NCI-H2029 (cell line): ENCODE measurements around the gene CRYGD.
A peak's percentile ranks its signal among the peaks of the same experiment; 100 is the strongest.

Source experiments
- DNase-seq: peaks from one replicate; lab custom pipeline; 2025; lab: John Stamatoyannopoulos, UW

Gene CRYGD

GRCh38 chr2:208083807-208084206, 40.5 kb downstream of the CRYGD start:
- DNase-seq: no peak

GRCh38 chr2:208077276-208077675, 47.0 kb downstream of the CRYGD start:
- no peak for DNase-seq

GRCh38 chr2:208074610-208075356, 49.5 kb downstream of the CRYGD start:
- DNase-seq: no peak

- DNase-seq: peak; percentile 19
These were observed 52.0 kb downstream of the CRYGD start for GRCh38 chr2:208072250-208072892.
